HL-60 (cell line): ENCODE data around the gene DYNC1I1.

Source experiments
- DNase-seq, 2 experiments: peaks; one replicate each; pipeline ENCODE4 v3.0.0-alpha.2; 2010 to 2020; ENCODE audit warnings: low read depth in 1 of 2, low spot score in 1 of 2
- H3K27ac ChIP-seq: fragments of 250-450 bp; sonication (Bioruptor Pico); replicated peaks from 2 replicates; pipeline ENCODE4 v1.5.1; 2020; ENCODE audit warnings: mild to moderate bottlenecking, moderate library complexity
- H3K27me3 ChIP-seq: fragments of 250-450 bp; sonication (Bioruptor Pico); 2 replicates; pipeline ENCODE4 v1.5.1; 2021; ENCODE audit warnings: mild to moderate bottlenecking, moderate library complexity; ENCODE audit not compliant: insufficient read depth, poor library complexity, severe bottlenecking
- H3K4me3 ChIP-seq: replicated peaks from 2 replicates; pipeline ENCODE4 v1.5.1; 2011; ENCODE audit warnings: mild to moderate bottlenecking, control low read depth, low read length; ENCODE audit not compliant: insufficient read depth
- GABPA ChIP-seq: IDR thresholded peaks from 2 replicates; pipeline ENCODE4 v1.6.1; 2012; ENCODE audit warnings: low read depth
- POLR2AphosphoS5 ChIP-seq: IDR thresholded peaks from 2 replicates; pipeline ENCODE4 v1.6.1; 2012; ENCODE audit warnings: low read depth
- SPI1 ChIP-seq: IDR thresholded peaks from 2 replicates; pipeline ENCODE4 v1.6.1; 2012; ENCODE audit warnings: low read depth, mild to moderate bottlenecking, borderline replicate concordance
- TF ChIP-seq, protein P1 (sequence below): IDR thresholded peaks from one replicate; pipeline ENCODE4 v1.5.1; 2011; ENCODE audit warnings: low read length, control low read depth, inconsistent platforms; ENCODE audit not compliant: insufficient read depth
- TF ChIP-seq, protein P2 (sequence below): IDR thresholded peaks from 2 replicates; pipeline ENCODE4 v1.6.1; 2012; ENCODE audit warnings: low read depth; ENCODE audit not compliant: insufficient replicate concordance

Gene DYNC1I1

DNA sequence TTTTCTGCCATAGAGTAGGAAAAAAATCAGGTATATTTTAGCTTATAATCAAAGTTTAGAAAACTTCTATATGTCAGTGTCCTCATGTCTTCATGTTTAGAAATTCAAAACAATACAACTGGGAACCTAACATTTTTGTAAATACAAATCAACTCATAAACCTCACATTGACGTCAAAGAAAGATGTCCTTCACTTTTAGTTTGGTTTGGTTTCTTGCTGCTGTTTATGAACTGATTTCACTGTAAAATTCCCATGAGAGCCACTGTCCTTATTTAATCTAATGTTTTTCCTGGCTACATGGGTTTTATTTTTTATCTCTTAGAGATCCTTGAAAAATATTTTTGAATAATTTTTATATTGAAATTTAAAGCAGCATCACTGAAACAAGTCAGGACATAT is 208.4 kb downstream of the DYNC1I1 start:
- no peak overlapping the region for H3K27ac ChIP-seq
- DNase-seq: no peak
- no peak overlapping the region for H3K4me3 ChIP-seq
- TF ChIP-seq, protein P1, sequence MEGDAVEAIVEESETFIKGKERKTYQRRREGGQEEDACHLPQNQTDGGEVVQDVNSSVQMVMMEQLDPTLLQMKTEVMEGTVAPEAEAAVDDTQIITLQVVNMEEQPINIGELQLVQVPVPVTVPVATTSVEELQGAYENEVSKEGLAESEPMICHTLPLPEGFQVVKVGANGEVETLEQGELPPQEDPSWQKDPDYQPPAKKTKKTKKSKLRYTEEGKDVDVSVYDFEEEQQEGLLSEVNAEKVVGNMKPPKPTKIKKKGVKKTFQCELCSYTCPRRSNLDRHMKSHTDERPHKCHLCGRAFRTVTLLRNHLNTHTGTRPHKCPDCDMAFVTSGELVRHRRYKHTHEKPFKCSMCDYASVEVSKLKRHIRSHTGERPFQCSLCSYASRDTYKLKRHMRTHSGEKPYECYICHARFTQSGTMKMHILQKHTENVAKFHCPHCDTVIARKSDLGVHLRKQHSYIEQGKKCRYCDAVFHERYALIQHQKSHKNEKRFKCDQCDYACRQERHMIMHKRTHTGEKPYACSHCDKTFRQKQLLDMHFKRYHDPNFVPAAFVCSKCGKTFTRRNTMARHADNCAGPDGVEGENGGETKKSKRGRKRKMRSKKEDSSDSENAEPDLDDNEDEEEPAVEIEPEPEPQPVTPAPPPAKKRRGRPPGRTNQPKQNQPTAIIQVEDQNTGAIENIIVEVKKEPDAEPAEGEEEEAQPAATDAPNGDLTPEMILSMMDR: no peak
- peaks cover 6% of the 10 kb centered on the region for H3K27me3 ChIP-seq

GRCh38 chr7:95986178-95986764 is 213.9 kb downstream of the DYNC1I1 start:
- H3K4me3 ChIP-seq: no peak overlapping the region
- H3K27ac ChIP-seq: no peak overlapping the region
- peaks cover 6% of the 10 kb centered on the region for H3K27me3 ChIP-seq
- no peak for DNase-seq
- TF ChIP-seq SPI1 (no peak), GABPA (no peak), POLR2AphosphoS5 (no peak)
- TF ChIP-seq, protein P1: no peak
- TF ChIP-seq, protein P2, sequence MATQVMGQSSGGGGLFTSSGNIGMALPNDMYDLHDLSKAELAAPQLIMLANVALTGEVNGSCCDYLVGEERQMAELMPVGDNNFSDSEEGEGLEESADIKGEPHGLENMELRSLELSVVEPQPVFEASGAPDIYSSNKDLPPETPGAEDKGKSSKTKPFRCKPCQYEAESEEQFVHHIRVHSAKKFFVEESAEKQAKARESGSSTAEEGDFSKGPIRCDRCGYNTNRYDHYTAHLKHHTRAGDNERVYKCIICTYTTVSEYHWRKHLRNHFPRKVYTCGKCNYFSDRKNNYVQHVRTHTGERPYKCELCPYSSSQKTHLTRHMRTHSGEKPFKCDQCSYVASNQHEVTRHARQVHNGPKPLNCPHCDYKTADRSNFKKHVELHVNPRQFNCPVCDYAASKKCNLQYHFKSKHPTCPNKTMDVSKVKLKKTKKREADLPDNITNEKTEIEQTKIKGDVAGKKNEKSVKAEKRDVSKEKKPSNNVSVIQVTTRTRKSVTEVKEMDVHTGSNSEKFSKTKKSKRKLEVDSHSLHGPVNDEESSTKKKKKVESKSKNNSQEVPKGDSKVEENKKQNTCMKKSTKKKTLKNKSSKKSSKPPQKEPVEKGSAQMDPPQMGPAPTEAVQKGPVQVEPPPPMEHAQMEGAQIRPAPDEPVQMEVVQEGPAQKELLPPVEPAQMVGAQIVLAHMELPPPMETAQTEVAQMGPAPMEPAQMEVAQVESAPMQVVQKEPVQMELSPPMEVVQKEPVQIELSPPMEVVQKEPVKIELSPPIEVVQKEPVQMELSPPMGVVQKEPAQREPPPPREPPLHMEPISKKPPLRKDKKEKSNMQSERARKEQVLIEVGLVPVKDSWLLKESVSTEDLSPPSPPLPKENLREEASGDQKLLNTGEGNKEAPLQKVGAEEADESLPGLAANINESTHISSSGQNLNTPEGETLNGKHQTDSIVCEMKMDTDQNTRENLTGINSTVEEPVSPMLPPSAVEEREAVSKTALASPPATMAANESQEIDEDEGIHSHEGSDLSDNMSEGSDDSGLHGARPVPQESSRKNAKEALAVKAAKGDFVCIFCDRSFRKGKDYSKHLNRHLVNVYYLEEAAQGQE: no peak

DNA sequence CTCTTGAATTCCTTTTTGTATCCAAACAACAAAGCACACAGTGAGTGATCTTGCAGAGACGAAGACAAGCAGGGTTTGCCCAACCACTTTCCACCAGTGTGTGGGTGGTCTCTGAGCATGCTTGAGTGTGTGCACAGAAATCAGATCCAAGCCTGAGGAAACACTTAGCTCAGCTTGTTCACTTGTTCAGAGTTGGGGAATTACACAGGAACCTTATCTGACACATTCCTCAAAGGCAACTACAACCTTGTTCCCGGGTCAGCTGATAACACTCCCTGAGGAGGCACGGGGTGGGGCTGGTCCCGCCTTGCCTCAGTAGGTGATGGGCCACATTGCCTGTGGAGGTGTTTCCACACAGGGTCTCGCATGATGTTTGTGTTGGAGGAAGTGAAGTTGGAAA is 216.9 kb downstream of the DYNC1I1 start:
- Histone ChIP-seq H3K4me3 (no peak overlapping the region), H3K27ac (no peak overlapping the region), H3K27me3 (peaks cover 2% of the 10 kb centered on the region)
- no peak for DNase-seq
- no peak for TF ChIP-seq GABPA
- TF ChIP-seq SPI1: no peak
- TF ChIP-seq, protein P2: no peak
- no peak for TF ChIP-seq POLR2AphosphoS5
- TF ChIP-seq, protein P1: no peak

GRCh38 chr7:95993380-95993779 is 221.0 kb downstream of the DYNC1I1 start:
- H3K27me3 ChIP-seq: no peaks in the 10 kb centered on the region
- no peak overlapping the region for H3K27ac ChIP-seq
- TF ChIP-seq, protein P2: no peak
- TF ChIP-seq, protein P1: no peak
- TF ChIP-seq GABPA: no peak
- DNase-seq: no peak
- H3K4me3 ChIP-seq: no peak overlapping the region
